ENCODE results near the gene STX16.

DNA sequence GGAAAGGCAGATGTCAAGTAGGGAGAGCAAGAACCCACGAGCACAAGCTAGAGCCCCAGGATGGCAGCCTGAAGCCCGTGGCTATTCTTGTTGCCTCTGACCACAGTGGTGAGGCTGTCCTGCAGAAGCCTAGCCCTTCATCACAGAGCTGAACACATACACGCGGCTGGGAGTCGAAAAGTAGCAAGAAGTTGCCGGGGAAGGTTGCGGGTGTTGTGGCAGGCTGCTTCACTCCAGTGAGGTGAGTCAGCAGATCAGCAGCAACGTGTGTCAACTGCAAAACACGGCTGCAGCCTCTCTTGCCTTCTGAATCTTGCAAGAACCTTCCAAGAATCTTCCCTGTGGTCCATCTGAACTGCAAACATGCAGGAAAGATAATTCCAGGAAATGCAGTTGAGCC lies 10.6 kb upstream of the STX16 start:
- TF ChIP-seq, protein P1, sequence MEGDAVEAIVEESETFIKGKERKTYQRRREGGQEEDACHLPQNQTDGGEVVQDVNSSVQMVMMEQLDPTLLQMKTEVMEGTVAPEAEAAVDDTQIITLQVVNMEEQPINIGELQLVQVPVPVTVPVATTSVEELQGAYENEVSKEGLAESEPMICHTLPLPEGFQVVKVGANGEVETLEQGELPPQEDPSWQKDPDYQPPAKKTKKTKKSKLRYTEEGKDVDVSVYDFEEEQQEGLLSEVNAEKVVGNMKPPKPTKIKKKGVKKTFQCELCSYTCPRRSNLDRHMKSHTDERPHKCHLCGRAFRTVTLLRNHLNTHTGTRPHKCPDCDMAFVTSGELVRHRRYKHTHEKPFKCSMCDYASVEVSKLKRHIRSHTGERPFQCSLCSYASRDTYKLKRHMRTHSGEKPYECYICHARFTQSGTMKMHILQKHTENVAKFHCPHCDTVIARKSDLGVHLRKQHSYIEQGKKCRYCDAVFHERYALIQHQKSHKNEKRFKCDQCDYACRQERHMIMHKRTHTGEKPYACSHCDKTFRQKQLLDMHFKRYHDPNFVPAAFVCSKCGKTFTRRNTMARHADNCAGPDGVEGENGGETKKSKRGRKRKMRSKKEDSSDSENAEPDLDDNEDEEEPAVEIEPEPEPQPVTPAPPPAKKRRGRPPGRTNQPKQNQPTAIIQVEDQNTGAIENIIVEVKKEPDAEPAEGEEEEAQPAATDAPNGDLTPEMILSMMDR (IDR thresholded peaks at IDR 0.05) = no peak
- TF ChIP-seq POLR2AphosphoS5 (IDR thresholded peaks at IDR 0.05) = no peak
